T-helper 1 cell treated with Interleukin-12 subunit alpha and Interleukin-12 subunit beta and Interleukin-4 antibody, amounts not matched to agents 30 ng/mL and 1 ng/mL, for 36 hours (primary cell): Measurements from ENCODE around the gene PKDREJ. TPM values are rescaled to one million over a fixed set of nuclear protein-coding genes. Genes with fewer than 3 reads are reported as not detected.
"Not testable (repeated sequence)": the region's sequence is repeated elsewhere in the genome, so short reads cannot be mapped to it uniquely, and the experiment has no call there.

Source experiments
- intact Hi-C: fragments of 100-400 bp; cut with micrococcal nuclease; formaldehyde crosslinking; loops from one replicate; pipeline ENCODE4 v1.15.1; 2024
- total RNA-seq: library from RNA; stranded (reverse); gene quantifications from 2 replicates; pipeline ENCODE4 v1.2.3, GENCODE V29; 2022

Gene PKDREJ
- total RNA-seq, 1 donor from 2014 or later, result not detected

GRCh38 chr22:46267431-46268279 lies 4.5 kb upstream of the PKDREJ start, which contains the start of gene TTC38:
TTC38 (plus strand) TSS chr22:46268008; CDS start chr22:46268040, 32 bp downstream.
- intact Hi-C loops, result loop anchor here (1.0 to 2.0 kb wide), 3 partner anchors 16 to 116 kb away; partner anchors contain the start of gene GTSE1

- intact Hi-C loops, result loop anchor here (2.0 kb wide), 1 partner anchor 31 kb away; the partner anchor contains the start of gene GTSE1
These were observed 2.5 kb upstream of the PKDREJ start for GRCh38 chr22:46265627-46266026.

- intact Hi-C loops, result not testable (repeated sequence)
These were observed 1.4 kb upstream of the PKDREJ start for GRCh38 chr22:46264520-46264919.

GRCh38 chr22:46262449-46263215 lies 511 bp downstream of the PKDREJ start:
- intact Hi-C loops, result no loop called here

- intact Hi-C loops, result no loop called here
These were observed 3.1 kb downstream of the PKDREJ start for GRCh38 chr22:46260038-46260437.

- intact Hi-C loops, result no loop called here
These were observed 3.8 kb downstream of the PKDREJ start for GRCh38 chr22:46259374-46259773.

GRCh38 chr22:46256358-46256958 lies 6.7 kb downstream of the PKDREJ start:
- intact Hi-C loops, result no loop called here

- intact Hi-C loops, result loop anchor here (1.0 kb wide), 1 partner anchor 15 kb away; no protein-coding TSS in a partner anchor
These were observed 11.2 kb downstream of the PKDREJ start for GRCh38 chr22:46251816-46252380.

GRCh38 chr22:46251266-46251665 lies 11.9 kb downstream of the PKDREJ start:
- intact Hi-C loops, result loop anchor here (1.0 kb wide), 1 partner anchor 16 kb away; no protein-coding TSS in a partner anchor

- intact Hi-C loops, result loop anchor here (1.0 kb wide), 3 partner anchors 17 to 99 kb away; partner anchors contain the start of gene GTSE1
These were observed 12.4 kb downstream of the PKDREJ start for GRCh38 chr22:46250783-46251125.

GRCh38 chr22:46250035-46250782 lies 12.9 kb downstream of the PKDREJ start, which contains the start of gene CDPF1:
CDPF1 (minus strand) TSS chr22:46250293; CDS start chr22:46248284, 2,009 bp downstream.
- intact Hi-C loops, result loop anchor here (1.0 kb wide), 2 partner anchors 46 to 99 kb away; partner anchors contain the start of gene GTSE1

- intact Hi-C loops, result no loop called here
These were observed 15.6 kb downstream of the PKDREJ start for GRCh38 chr22:46247443-46247975.

- intact Hi-C loops, result no loop called here
These were observed 17.0 kb downstream of the PKDREJ start for GRCh38 chr22:46246178-46246577.

GRCh38 chr22:46245511-46245910 lies 17.6 kb downstream of the PKDREJ start:
- intact Hi-C loops, result no loop called here

GRCh38 chr22:46244771-46245170 lies 18.4 kb downstream of the PKDREJ start:
- intact Hi-C loops, result no loop called here

- intact Hi-C loops, result no loop called here
These were observed 21.1 kb downstream of the PKDREJ start for GRCh38 chr22:46242076-46242475.

GRCh38 chr22:46241396-46242007 lies 21.6 kb downstream of the PKDREJ start:
- intact Hi-C loops, result no loop called here

- intact Hi-C loops, result no loop called here
These were observed 22.2 kb downstream of the PKDREJ start for GRCh38 chr22:46240907-46241306.

- intact Hi-C loops, result no loop called here
These were observed 22.6 kb downstream of the PKDREJ start for GRCh38 chr22:46240506-46240905.

- intact Hi-C loops, result no loop called here
These were observed 23.1 kb downstream of the PKDREJ start for GRCh38 chr22:46240073-46240472.
